Endothelial cell of umbilical vein (primary cell): Measurements from ENCODE around the gene GALNT12.

Experiments
- GATA2 ChIP-seq: IDR thresholded peaks from 2 replicates; pipeline ENCODE4 v1.7.0; 2011; ENCODE audit warnings: low read depth, mild to moderate bottlenecking, moderate library complexity, mixed read lengths, low read length; ENCODE audit not compliant: insufficient read length, insufficient read depth
- TF ChIP-seq, protein P1 (sequence below), 2 donors: IDR thresholded peaks; 1 replicate in 1 of 2; 2 replicates in 1 of 2; pipeline ENCODE4 v1.5.1; 2011; ENCODE audit warnings: low read length in 2 of 2, mild to moderate bottlenecking in 2 of 2, moderate library complexity in 2 of 2, control low read depth in 1 of 2, inconsistent platforms in 1 of 2, low read depth in 1 of 2; ENCODE audit not compliant: insufficient read depth in 1 of 2; ENCODE audit errors: extremely low read depth in 1 of 2

DNA sequence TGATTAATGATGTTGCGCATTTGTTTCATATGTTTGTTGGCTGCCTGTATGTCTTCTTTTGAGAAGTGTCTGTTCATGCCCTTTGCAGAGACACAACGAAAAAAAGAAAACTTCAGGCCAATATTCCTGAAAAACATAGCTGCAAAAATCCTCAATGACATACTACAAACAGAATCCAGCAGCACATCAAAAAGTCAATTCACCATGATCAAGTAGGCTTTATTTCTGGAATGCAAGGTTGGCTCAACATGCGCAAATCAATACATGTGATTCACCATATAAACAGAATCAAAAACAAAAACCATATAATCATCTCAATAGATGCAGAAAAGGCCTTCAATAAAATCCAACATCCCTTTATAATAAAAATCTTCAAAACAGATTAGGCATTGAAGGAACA lies 9.2 kb upstream of the GALNT12 start:
- TF ChIP-seq, protein P1, sequence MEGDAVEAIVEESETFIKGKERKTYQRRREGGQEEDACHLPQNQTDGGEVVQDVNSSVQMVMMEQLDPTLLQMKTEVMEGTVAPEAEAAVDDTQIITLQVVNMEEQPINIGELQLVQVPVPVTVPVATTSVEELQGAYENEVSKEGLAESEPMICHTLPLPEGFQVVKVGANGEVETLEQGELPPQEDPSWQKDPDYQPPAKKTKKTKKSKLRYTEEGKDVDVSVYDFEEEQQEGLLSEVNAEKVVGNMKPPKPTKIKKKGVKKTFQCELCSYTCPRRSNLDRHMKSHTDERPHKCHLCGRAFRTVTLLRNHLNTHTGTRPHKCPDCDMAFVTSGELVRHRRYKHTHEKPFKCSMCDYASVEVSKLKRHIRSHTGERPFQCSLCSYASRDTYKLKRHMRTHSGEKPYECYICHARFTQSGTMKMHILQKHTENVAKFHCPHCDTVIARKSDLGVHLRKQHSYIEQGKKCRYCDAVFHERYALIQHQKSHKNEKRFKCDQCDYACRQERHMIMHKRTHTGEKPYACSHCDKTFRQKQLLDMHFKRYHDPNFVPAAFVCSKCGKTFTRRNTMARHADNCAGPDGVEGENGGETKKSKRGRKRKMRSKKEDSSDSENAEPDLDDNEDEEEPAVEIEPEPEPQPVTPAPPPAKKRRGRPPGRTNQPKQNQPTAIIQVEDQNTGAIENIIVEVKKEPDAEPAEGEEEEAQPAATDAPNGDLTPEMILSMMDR (IDR thresholded peaks at IDR 0.05; ENCODE audit: extremely low read depth in 1 of 2, insufficient read depth in 1 of 2, low read depth in 1 of 2, low read length in 2 of 2), result no peak
- no peak for TF ChIP-seq GATA2
